GM21619 (cell line): ENCODE results near the gene SH2D4B.

Experiments
- ATAC-seq: cut with Tn5 transposase; IDR thresholded peaks from one replicate; pipeline ENCODE4 v1.9.1; 2021; ENCODE audit not compliant: unreplicated experiment

SH2D4B gene

GRCh38 chr10:80674809-80675208 is 137.1 kb downstream of the SH2D4B start:
- ATAC-seq: no peak

- ATAC-seq: no peak
These were observed 143.4 kb downstream of the SH2D4B start for GRCh38 chr10:80681142-80681541.

- ATAC-seq: peak; percentile 78
These were observed 146.6 kb downstream of the SH2D4B start for GRCh38 chr10:80684259-80684658.

GRCh38 chr10:80685355-80685754 is 147.7 kb downstream of the SH2D4B start:
- ATAC-seq: no peak

GRCh38 chr10:80686734-80687475 is 149.2 kb downstream of the SH2D4B start:
- ATAC-seq: no peak

GRCh38 chr10:80687476-80687789 is 149.7 kb downstream of the SH2D4B start:
- ATAC-seq: no peak

- ATAC-seq: no peak
These were observed 152.7 kb downstream of the SH2D4B start for GRCh38 chr10:80690434-80690833.

GRCh38 chr10:80691441-80691840 is 153.7 kb downstream of the SH2D4B start:
- ATAC-seq: no peak

- ATAC-seq: no peak
These were observed 155.9 kb downstream of the SH2D4B start for GRCh38 chr10:80693565-80693964.

GRCh38 chr10:80694930-80695329 is 157.2 kb downstream of the SH2D4B start:
- no peak for ATAC-seq
